ENCODE results near the gene PRKAG2.

DNA sequence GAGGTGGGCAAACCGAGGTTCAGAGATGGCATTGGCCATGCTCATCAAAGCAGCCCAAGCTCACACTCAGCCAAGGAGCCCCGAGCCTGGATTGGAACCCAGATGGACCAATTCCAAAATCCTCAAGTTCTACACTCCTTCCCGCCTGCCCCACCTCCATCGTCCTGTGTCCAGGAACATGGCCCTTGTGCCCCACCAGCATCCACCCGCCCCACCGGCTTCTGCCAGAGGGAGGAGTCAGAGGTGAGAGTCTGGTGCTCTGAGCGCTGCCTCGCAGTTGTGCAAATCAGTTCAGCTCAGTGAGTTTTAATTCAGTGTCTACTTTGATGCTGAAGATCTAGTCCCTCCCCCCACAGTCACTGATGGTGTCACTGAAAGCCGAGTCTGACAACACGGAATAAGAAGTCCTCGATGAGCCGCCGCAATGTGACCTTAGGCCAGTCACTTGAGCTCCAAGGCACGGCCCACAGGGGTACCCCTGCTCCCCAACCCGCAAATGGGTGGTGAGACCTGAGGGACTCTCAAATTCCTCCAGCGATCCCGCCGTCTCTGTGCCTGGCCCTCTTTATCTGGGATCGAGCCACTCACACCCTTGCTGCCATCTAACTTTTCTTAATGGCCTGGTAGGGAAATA, 26.3 kb downstream of the PRKAG2 start:
- TF ChIP-seq, protein P1, sequence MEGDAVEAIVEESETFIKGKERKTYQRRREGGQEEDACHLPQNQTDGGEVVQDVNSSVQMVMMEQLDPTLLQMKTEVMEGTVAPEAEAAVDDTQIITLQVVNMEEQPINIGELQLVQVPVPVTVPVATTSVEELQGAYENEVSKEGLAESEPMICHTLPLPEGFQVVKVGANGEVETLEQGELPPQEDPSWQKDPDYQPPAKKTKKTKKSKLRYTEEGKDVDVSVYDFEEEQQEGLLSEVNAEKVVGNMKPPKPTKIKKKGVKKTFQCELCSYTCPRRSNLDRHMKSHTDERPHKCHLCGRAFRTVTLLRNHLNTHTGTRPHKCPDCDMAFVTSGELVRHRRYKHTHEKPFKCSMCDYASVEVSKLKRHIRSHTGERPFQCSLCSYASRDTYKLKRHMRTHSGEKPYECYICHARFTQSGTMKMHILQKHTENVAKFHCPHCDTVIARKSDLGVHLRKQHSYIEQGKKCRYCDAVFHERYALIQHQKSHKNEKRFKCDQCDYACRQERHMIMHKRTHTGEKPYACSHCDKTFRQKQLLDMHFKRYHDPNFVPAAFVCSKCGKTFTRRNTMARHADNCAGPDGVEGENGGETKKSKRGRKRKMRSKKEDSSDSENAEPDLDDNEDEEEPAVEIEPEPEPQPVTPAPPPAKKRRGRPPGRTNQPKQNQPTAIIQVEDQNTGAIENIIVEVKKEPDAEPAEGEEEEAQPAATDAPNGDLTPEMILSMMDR (IDR thresholded peaks at IDR 0.05; ENCODE audit: low read length): no peak
- no peak for TF ChIP-seq EZH2 (IDR thresholded peaks at IDR 0.05; ENCODE audit: borderline replicate concordance, low read length)

All from OCI-LY1 (cell line).